Activated B cell treated with CpG ODN at 0.5 μM for 24 hours (primary cell): ENCODE measurements around the gene CCDC3. TPM values are rescaled to one million over a fixed set of nuclear protein-coding genes. Genes with fewer than 3 reads are reported as not detected.

ENCODE experiments used
- ATAC-seq: fragments of 200-7000 bp; cut with Tn5 transposase; one replicate; pipeline ENCODE4 v1.10.0; 2021; ENCODE audit warnings: low read depth, mild to moderate bottlenecking, moderate library complexity
- CTCF ChIA-PET: fragments of 350-600 bp; sonication (Branson Sonifier 250); formaldehyde crosslinking; loops from one replicate; lab custom pipeline; 2021; ENCODE audit warnings: antibody characterized with exemption; lab: Charles Lee
- POLR2A ChIA-PET: fragments of 350-600 bp; sonication (Branson Sonifier 250); formaldehyde crosslinking; loops from one replicate; lab custom pipeline; 2021; ENCODE audit warnings: antibody characterized with exemption; lab: Charles Lee
- DNase-seq: peaks from one replicate; pipeline ENCODE4 v3.0.0; 2022
- H3K27ac Mint-ChIP-seq: one replicate; pipeline ENCODE4 v1.8.0; 2020; ENCODE audit warnings: mixed read lengths
- H3K27me3 Mint-ChIP-seq: one replicate; pipeline ENCODE4 v1.8.0; 2021; ENCODE audit warnings: mixed read lengths
- H3K36me3 Mint-ChIP-seq: one replicate; pipeline ENCODE4 v1.8.0; 2021; ENCODE audit warnings: low read depth, mixed read lengths
- H3K4me1 Mint-ChIP-seq: one replicate; pipeline ENCODE4 v1.8.0; 2021; ENCODE audit warnings: mixed read lengths
- H3K4me3 Mint-ChIP-seq: one replicate; pipeline ENCODE4 v1.8.0; 2020; ENCODE audit warnings: mild to moderate bottlenecking, mixed read lengths
- H3K9me3 Mint-ChIP-seq: one replicate; pipeline ENCODE4 v1.8.0; 2020; ENCODE audit warnings: mixed read lengths
- CTCF ChIP-seq: fragments of 200-600 bp; IDR thresholded peaks from one replicate; pipeline ENCODE4 v1.8.0; 2022; ENCODE audit warnings: antibody characterized with exemption, mild to moderate bottlenecking
- intact Hi-C: fragments of 100-400 bp; cut with micrococcal nuclease; formaldehyde crosslinking; loops from one replicate; pipeline ENCODE4 v1.15.1; 2024
- total RNA-seq: library from RNA; stranded (reverse); gene quantifications from 2 replicates; pipeline ENCODE4 v1.2.3, GENCODE V29; 2022

Gene CCDC3
- total RNA-seq, 1 donor from 2014 or later = 0.07 TPM

- DNase-seq (no peak), ATAC-seq (no peak)
- Mint-ChIP-seq H3K27ac (no peak overlapping the region), H3K27me3 (peaks cover 34% of the 10 kb centered on the region), H3K36me3 (no peaks in the 10 kb centered on the region), H3K4me1 (peaks cover 6% of the 10 kb centered on the region), H3K4me3 (no peak overlapping the region), H3K9me3 (peaks cover 4% of the 10 kb centered on the region)
- CTCF ChIA-PET = no interaction called here
- no peak for TF ChIP-seq CTCF
- intact Hi-C loops = no loop called here
- POLR2A ChIA-PET = no interaction called here
Measured at GRCh38 chr10:12849319-12850181, 152.0 kb downstream of the CCDC3 start.

GRCh38 chr10:12848439-12849173 is 152.9 kb downstream of the CCDC3 start:
- intact Hi-C loops = no loop called here
- H3K27ac Mint-ChIP-seq = no peak overlapping the region
- H3K9me3 Mint-ChIP-seq = peaks cover 4% of the 10 kb centered on the region
- ATAC-seq (no peak), DNase-seq (no peak)
- H3K27me3 Mint-ChIP-seq = peaks cover 32% of the 10 kb centered on the region
- CTCF ChIA-PET = no interaction called here
- no peak for TF ChIP-seq CTCF
- peaks cover 6% of the 10 kb centered on the region for H3K4me1 Mint-ChIP-seq
- no peak overlapping the region for H3K4me3 Mint-ChIP-seq
- H3K36me3 Mint-ChIP-seq = no peaks in the 10 kb centered on the region
- POLR2A ChIA-PET = no interaction called here

- no peak for TF ChIP-seq CTCF
- Mint-ChIP-seq H3K36me3 (no peaks in the 10 kb centered on the region), H3K4me3 (no peak overlapping the region), H3K4me1 (peaks cover 6% of the 10 kb centered on the region), H3K9me3 (peaks cover 4% of the 10 kb centered on the region), H3K27ac (no peak overlapping the region), H3K27me3 (peaks cover 32% of the 10 kb centered on the region)
- intact Hi-C loops = no loop called here
- DNase-seq (no peak), ATAC-seq (no peak)
- POLR2A ChIA-PET = no interaction called here
- CTCF ChIA-PET = no interaction called here
Measured at GRCh38 chr10:12847361-12847975, 154.0 kb downstream of the CCDC3 start.

GRCh38 chr10:12846718-12847117 is 154.8 kb downstream of the CCDC3 start:
- Mint-ChIP-seq H3K9me3 (peaks cover 4% of the 10 kb centered on the region), H3K27ac (no peak overlapping the region), H3K27me3 (peaks cover 32% of the 10 kb centered on the region), H3K4me3 (no peak overlapping the region), H3K4me1 (peaks cover 6% of the 10 kb centered on the region), H3K36me3 (no peaks in the 10 kb centered on the region)
- no peak for DNase-seq
- intact Hi-C loops = no loop called here
- ChIA-PET POLR2A (no interaction called here), CTCF (no interaction called here)
- no peak for TF ChIP-seq CTCF
- ATAC-seq = no peak

Other genes with a start within 250 kb of the CCDC3 start
- 34.9 and 35.4 TPM in 2 replicates for gene OPTN, start 98.5 kb upstream of the CCDC3 start, total RNA-seq
- gene MCM10, start 159.8 kb upstream of the CCDC3 start, total RNA-seq = 3.7 and 4.6 TPM in 2 replicates
- not detected in 2 replicates for gene UCMA, start 232.7 kb upstream of the CCDC3 start, total RNA-seq